ENCODE results near the gene MAPRE2. TPM values are rescaled to one million over a fixed set of nuclear protein-coding genes. Genes with fewer than 3 reads are reported as not detected.
A peak's percentile ranks its signal among the peaks of the same experiment; 100 is the strongest.
"Not testable (repeated sequence)": the region's sequence is repeated elsewhere in the genome, so short reads cannot be mapped to it uniquely, and the experiment has no call there.

MAPRE2 gene
- total RNA-seq, 1 donor from 2014 or later = 50.7 TPM

DNA sequence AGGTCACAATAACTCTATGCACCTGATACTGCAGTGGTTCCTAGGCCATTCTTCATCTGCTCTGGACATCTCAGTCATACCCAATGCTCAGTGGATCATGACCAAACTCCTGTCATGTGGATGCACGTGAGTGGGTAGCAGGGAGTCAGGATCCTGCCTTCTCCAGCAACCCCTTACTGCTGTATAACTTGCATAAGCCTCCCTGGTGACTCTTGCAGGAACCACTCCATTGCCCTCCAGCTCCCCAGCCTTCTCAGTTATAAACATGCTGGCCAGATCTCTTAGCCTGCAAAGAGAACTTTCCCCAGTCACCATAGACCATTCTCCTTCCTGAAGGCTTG, 101.0 kb downstream of the MAPRE2 start:
- peaks cover 3% of the 10 kb centered on the region for H3K4me1 Mint-ChIP-seq (ENCODE audit: low read depth)
- no peaks in the 10 kb centered on the region for H3K27me3 Mint-ChIP-seq (ENCODE audit: insufficient read depth)
- H3K4me3 Mint-ChIP-seq = no peak overlapping the region
- H3K9me3 Mint-ChIP-seq = no peaks in the 10 kb centered on the region
- H3K36me3 Mint-ChIP-seq (ENCODE audit: low read depth) = peaks cover 38% of the 10 kb centered on the region
- intact Hi-C loops (cut with micrococcal nuclease) = no loop called here
- H3K27ac Mint-ChIP-seq = no peak overlapping the region
- no peak for DNase-seq (ENCODE audit: low spot score)

DNA sequence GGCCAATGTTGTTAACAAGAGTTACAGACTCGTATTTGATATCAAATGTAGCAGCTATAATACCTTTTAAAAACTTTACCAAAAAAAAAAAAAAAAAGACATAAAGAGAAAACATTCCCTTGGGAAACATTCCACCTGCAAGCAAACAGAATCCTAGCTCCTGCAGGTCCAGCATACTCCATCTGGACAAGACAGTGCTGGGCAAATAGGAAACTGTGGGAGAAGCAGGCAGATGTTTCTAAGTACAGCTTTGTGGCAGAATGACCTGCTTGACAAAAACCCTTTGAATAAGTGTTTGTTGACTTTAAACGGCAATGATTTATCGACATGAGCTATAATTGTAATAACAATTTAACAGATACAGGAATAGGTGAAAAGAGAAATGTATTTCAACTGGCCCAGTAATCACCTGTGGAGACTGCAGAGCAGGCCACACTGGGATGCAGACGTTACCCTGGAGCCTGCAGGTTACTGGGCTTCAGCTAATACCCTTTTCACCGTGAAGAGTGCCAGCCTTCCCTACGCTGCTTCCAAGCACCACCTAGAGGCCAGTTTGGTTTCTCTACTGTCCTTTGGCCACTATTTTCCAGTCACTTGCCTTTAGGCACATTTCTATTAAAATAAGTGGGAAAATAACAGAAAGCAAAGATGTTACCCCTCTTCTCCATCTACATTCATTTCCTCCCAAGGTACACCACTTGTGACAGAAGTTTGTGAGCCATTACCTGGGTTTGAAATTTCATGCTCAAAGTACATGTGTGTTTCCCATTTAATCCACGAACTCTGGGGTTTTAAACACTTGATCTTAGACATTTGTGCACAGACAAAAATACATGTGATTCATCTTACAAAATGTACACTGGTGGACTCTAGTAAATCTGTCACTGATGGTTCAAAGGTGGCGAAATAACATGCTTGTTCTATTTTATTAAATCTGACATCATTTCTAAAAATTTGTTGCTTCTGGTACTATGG, 102.7 kb downstream of the MAPRE2 start:
- Mint-ChIP-seq H3K9me3 (peaks cover 9% of the 10 kb centered on the region), H3K27ac (no peak overlapping the region), H3K27me3 (ENCODE audit: insufficient read depth) (no peaks in the 10 kb centered on the region), H3K36me3 (ENCODE audit: low read depth) (peaks cover 36% of the 10 kb centered on the region), H3K4me1 (ENCODE audit: low read depth) (peaks cover 3% of the 10 kb centered on the region), H3K4me3 (no peak overlapping the region)
- intact Hi-C loops (cut with micrococcal nuclease) = loop anchor here (1.0 kb wide), 2 partner anchors 118 to 138 kb away; no protein-coding TSS in a partner anchor
- DNase-seq (ENCODE audit: low spot score) = no peak

DNA sequence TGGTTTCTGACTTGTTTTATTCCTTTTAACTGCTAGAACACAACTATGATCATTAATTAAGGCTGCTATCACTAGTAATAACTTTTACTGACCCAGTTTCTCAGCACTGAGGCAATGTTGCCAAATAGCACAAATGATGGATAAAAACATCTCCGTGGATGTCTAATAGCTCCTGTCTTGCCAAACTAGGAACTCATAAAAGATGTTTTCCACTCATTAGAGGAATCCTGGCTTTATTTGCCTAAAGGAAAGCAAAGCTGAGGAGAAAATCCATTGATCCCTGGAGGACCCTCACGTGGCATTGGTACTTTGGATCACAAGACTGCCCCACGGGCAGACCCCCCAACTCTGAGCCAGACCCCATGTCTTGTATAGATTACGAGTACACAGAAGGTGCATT, 103.5 kb downstream of the MAPRE2 start:
- no peak overlapping the region for H3K27ac Mint-ChIP-seq
- peaks cover 36% of the 10 kb centered on the region for H3K36me3 Mint-ChIP-seq (ENCODE audit: low read depth)
- H3K27me3 Mint-ChIP-seq (ENCODE audit: insufficient read depth) = no peaks in the 10 kb centered on the region
- no peak overlapping the region for H3K4me3 Mint-ChIP-seq
- intact Hi-C loops (cut with micrococcal nuclease) = loop anchor here (1.0 kb wide), 2 partner anchors 118 to 138 kb away; no protein-coding TSS in a partner anchor
- H3K9me3 Mint-ChIP-seq = peaks cover 16% of the 10 kb centered on the region
- H3K4me1 Mint-ChIP-seq (ENCODE audit: low read depth) = peaks cover 3% of the 10 kb centered on the region
- DNase-seq (ENCODE audit: low spot score) = no peak

DNA sequence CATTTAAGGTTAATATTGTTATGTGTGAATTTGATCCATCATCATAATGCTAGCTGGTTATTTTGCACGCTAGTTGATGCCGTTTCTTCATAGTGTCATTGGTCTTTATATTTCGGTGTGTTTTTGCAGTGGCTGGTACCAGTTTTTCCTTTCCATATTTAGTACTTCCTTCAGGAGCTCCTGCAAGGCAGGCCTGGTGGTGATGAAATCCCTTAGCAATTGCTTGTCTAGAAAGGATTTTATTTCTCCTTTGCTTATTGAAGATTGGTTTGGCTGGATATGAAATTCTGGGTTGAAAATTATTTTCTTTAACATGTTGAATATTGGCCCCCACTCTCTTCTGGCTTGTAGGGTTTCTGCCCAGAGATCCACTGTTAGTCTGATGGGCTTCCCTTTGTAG, 109.0 kb downstream of the MAPRE2 start:
- H3K27ac Mint-ChIP-seq; H3K4me3 Mint-ChIP-seq; H3K27me3 Mint-ChIP-seq (ENCODE audit: insufficient read depth); intact Hi-C loops (cut with micrococcal nuclease); DNase-seq (ENCODE audit: low spot score): not testable (repeated sequence)
- Mint-ChIP-seq H3K9me3 (peaks cover 19% of the 10 kb centered on the region), H3K4me1 (ENCODE audit: low read depth) (peaks cover 11% of the 10 kb centered on the region), H3K36me3 (ENCODE audit: low read depth) (peaks cover 14% of the 10 kb centered on the region)

DNA sequence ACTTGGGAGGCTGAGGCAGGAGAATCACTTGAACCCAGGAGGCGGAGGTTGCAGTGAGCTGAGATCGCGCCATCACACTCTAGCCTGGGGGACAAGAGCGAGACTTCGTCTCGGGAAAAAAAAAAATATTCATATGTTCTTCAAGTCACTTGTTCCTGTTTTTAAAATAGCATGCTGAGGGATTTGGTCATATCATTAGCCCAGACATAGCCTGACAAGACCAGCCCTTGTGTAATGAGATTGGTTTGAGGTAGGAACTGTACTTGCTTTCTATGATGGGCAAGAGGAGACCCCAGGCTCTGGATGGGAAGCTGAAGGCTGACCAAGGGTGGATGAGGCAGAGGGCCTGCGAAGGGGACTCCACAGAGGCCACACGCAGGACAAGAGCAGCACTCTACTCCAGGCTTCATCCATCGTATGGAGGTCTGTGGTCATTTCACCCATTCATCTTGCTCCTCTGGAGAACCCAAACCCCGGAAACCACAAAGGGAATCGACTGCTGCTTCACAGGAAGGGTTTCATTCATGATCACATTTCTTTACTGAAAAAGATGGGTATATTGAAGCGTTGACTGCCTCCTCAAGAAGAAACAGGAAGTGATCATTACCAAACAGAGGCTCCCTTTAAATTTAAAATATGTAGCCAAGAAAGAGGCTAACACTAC, 112.5 kb downstream of the MAPRE2 start:
- intact Hi-C loops (cut with micrococcal nuclease) = no loop called here
- no peak for DNase-seq (ENCODE audit: low spot score)
- Mint-ChIP-seq H3K27ac (no peak overlapping the region), H3K36me3 (ENCODE audit: low read depth) (peaks cover 5% of the 10 kb centered on the region), H3K27me3 (ENCODE audit: insufficient read depth) (no peaks in the 10 kb centered on the region), H3K4me1 (ENCODE audit: low read depth) (peaks cover 20% of the 10 kb centered on the region), H3K4me3 (no peak overlapping the region), H3K9me3 (peaks cover 18% of the 10 kb centered on the region)

DNA sequence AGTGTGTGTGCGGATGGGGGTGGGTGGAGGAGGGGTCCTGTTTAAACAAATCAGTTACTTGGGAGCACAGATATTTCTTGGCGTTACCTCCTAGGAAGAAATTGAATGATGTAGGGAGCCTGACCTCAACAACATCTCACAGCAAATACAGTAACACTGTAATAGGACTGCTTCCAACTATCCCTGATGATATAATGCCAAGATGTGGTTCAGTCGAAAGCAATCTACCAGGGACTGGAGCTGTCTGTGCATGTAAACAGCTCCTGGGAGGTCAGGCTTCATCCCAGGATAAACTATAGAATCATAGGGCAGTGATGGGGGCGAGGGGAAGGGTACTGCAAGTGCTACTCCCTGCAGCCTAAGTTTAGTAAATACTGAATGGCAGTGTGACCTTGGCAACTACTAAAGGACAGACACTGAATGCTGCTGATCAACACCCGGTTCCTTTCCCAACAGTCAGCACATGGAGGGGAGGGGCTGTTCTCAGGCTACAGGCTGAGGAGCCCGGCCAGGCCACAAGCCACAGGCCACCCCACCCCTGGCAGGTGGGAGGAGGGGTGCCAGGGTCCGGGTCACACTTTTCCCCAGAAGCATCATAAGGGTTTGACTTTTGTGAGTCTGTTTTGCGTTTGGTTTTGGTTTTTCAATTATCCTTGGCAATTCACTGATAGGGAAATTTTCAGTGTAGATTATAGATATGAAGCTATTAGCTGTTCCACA, 114.3 kb downstream of the MAPRE2 start:
- no peak for DNase-seq (ENCODE audit: low spot score)
- Mint-ChIP-seq H3K9me3 (peaks cover 9% of the 10 kb centered on the region), H3K4me3 (no peak overlapping the region)

DNA sequence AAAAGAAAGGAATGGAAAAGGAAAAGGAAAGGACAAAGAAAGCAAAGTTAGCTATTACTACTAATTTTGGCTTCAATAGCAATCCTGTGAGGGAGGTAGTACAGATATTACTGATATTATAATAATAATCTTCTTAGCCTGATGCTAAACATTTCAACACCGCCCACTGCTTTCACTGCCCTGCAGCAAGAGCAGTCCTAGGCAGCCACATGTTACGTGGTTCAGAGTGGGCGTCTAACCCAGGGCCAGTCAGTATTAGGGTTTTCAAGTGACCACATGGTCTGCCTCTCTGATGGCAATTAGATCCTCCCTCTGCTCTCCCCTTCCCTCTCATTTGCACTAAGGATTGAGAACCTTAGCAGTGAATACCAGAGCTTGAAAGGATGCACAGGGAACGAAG, 116.0 kb downstream of the MAPRE2 start:
- DNase-seq (ENCODE audit: low spot score) = no peak
- Mint-ChIP-seq H3K9me3 (peaks cover 6% of the 10 kb centered on the region), H3K4me1 (ENCODE audit: low read depth) (peaks cover 32% of the 10 kb centered on the region), H3K27me3 (ENCODE audit: insufficient read depth) (no peaks in the 10 kb centered on the region), H3K4me3 (no peak overlapping the region), H3K27ac (no peak overlapping the region), H3K36me3 (ENCODE audit: low read depth) (peaks cover under 1% of the 10 kb centered on the region)
- intact Hi-C loops (cut with micrococcal nuclease) = loop anchor here (5.0 kb wide), 1 partner anchor 185 kb away; the partner anchor contains the start of gene ZNF24

More for the DNA sequence above, 114.3 kb downstream of the MAPRE2 start:
- Mint-ChIP-seq H3K4me1 (ENCODE audit: low read depth) (peaks cover 32% of the 10 kb centered on the region), H3K36me3 (ENCODE audit: low read depth) (no peaks in the 10 kb centered on the region), H3K27me3 (ENCODE audit: insufficient read depth) (no peaks in the 10 kb centered on the region), H3K27ac (no peak overlapping the region)
- intact Hi-C loops (cut with micrococcal nuclease) = loop anchor here (5.0 kb wide), 1 partner anchor 187 kb away; the partner anchor contains the start of gene ZNF24

DNA sequence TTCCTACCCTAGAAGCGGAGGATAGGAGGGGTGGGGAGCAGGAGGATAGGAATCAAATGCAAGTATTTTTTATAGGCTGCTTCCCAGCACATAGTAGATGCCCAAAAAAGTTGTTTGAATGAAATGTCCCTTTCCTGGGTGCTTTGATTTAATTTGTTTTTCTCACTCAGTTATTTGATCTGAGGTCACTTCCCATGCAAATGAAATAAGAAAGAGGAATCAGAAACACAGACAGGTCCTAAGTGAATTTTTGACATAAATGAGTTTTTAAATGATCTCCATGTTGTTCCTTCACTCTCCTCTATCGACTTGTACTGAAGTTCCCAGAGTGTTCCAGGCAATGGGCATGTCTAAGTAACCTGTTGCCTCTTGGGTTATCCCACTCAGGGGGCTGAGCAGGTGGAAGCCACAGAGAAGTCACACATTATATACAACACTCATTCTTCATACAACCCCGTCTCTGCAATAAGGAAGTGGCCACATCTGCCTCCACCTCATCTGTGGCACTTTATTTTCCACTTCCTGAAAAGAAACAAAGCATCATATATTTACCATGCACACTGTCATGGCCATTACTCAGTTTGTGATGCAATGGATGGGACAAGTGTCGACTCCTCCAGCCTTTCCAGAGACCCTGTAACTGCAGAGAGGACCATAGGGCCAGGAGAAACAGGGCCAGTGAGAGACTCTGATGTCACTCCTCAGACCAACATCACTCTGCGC, 117.7 kb downstream of the MAPRE2 start:
- peaks cover 2% of the 10 kb centered on the region for H3K36me3 Mint-ChIP-seq (ENCODE audit: low read depth)
- H3K4me3 Mint-ChIP-seq = no peak overlapping the region
- intact Hi-C loops (cut with micrococcal nuclease) = loop anchor here (1.0 to 5.0 kb wide), 6 partner anchors 20 to 299 kb away; partner anchors contain the start of genes MAPRE2 and ZNF24

DNA sequence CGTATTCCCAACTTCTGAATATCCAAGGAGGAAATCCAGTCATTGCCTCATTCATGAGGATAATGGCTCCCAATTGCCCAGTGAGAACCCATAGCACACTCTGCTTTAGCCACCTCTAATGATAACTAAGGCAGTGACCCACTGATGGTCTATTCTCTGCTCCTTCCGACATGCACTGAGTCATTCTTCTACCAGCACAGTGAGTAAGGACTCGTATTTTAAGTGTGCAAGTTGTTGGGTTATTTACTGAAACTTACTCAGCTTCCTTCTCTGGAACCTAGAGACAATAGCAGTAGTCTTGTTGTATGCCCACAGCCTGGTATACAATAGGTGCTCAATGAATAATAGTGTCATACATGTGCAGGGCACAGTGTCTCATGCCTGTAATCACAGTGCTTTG, 118.6 kb downstream of the MAPRE2 start:
- no peak for DNase-seq (ENCODE audit: low spot score)
- no peaks in the 10 kb centered on the region for H3K27me3 Mint-ChIP-seq (ENCODE audit: insufficient read depth)
- intact Hi-C loops (cut with micrococcal nuclease) = loop anchor here (1.0 to 5.0 kb wide), 6 partner anchors 19 to 299 kb away; partner anchors contain the start of genes MAPRE2 and ZNF24
- H3K27ac Mint-ChIP-seq = peak overlapping the region; percentile 94
- H3K36me3 Mint-ChIP-seq (ENCODE audit: low read depth) = peaks cover 2% of the 10 kb centered on the region
- peaks cover 22% of the 10 kb centered on the region for H3K4me1 Mint-ChIP-seq (ENCODE audit: low read depth)
- peaks cover 6% of the 10 kb centered on the region for H3K9me3 Mint-ChIP-seq
- peak overlapping the region; percentile 67 for H3K4me3 Mint-ChIP-seq

More for the DNA sequence above, 117.7 kb downstream of the MAPRE2 start:
- Mint-ChIP-seq H3K9me3 (peaks cover 6% of the 10 kb centered on the region), H3K4me1 (ENCODE audit: low read depth) (peaks cover 29% of the 10 kb centered on the region), H3K27me3 (ENCODE audit: insufficient read depth) (no peaks in the 10 kb centered on the region), H3K27ac (peak overlapping the region; percentile 89)
- peak; percentile 17 for DNase-seq (ENCODE audit: low spot score)

DNA sequence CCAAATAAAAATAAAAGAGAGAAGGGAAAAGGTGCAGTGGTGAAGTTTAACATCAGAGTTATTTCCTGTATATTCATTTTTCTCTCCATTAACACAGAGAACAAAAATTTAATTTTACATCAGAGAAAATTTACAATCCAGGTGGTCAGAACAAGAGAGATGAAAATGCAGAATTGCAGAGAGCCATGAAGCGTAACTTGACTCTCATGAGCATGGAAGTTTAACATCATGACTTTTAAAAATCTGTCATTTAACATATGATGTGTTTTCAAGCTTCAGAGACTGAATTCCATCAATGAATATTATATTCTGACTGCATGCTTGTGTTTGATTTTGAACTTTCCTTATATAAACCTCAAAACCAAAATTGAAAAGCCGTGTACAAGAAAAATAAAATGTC, 120.3 kb downstream of the MAPRE2 start:
- Mint-ChIP-seq H3K9me3 (peaks cover 6% of the 10 kb centered on the region), H3K36me3 (ENCODE audit: low read depth) (peaks cover 2% of the 10 kb centered on the region), H3K27me3 (ENCODE audit: insufficient read depth) (no peaks in the 10 kb centered on the region), H3K27ac (no peak overlapping the region), H3K4me3 (no peak overlapping the region), H3K4me1 (ENCODE audit: low read depth) (peaks cover 22% of the 10 kb centered on the region)
- no peak for DNase-seq (ENCODE audit: low spot score)
- intact Hi-C loops (cut with micrococcal nuclease) = no loop called here

DNA sequence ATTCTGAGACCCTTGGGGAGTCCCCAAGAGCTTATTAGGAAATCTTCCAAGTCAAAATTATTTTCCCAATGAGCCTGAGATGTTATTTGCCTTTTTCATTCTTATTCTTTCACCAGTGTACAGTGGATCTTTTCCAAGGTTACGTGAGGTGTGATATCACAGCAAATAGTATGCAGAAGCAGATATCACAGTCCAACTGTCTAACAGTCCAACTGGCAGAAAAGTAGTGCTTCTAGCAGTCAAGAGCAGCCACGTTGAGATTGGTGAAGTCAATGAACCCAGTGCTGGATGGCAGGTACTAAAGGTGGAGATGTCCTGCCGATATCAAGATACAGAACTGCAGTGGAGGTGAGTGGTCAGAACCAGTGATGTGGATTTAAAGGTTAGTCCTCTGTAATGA, 120.7 kb downstream of the MAPRE2 start:
- Mint-ChIP-seq H3K4me3 (no peak overlapping the region), H3K4me1 (ENCODE audit: low read depth) (peaks cover 22% of the 10 kb centered on the region), H3K9me3 (peaks cover 6% of the 10 kb centered on the region), H3K36me3 (ENCODE audit: low read depth) (peaks cover 2% of the 10 kb centered on the region), H3K27me3 (ENCODE audit: insufficient read depth) (no peaks in the 10 kb centered on the region), H3K27ac (no peak overlapping the region)
- intact Hi-C loops (cut with micrococcal nuclease) = no loop called here
- DNase-seq (ENCODE audit: low spot score) = no peak

DNA sequence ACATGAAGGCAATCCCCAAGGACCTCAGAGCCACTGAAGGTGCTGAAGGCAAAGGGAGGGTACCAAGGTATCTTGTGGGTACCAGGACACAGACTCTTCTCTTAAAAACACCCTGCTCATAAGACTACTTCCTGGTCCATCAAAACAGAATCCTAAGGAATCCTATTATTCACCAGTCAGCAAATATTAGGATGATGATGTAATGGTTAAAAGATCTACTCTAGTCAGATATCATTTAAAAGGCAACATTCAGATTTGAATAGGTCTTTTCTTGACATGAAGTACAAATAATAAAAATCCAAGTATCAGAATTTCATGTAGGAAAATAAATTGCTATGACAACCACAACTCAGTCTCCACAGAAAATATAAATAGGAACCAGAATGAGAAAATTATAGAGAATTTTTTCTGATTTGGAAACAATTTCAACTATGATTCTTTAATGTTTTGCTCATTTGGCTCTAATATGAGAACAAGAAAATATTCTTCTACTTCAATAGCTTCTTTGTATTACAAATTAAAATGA, 121.9 kb downstream of the MAPRE2 start:
- H3K27ac Mint-ChIP-seq = no peak overlapping the region
- peaks cover 19% of the 10 kb centered on the region for H3K4me1 Mint-ChIP-seq (ENCODE audit: low read depth)
- intact Hi-C loops (cut with micrococcal nuclease) = no loop called here
- peaks cover 1% of the 10 kb centered on the region for H3K9me3 Mint-ChIP-seq
- peaks cover 2% of the 10 kb centered on the region for H3K36me3 Mint-ChIP-seq (ENCODE audit: low read depth)
- no peaks in the 10 kb centered on the region for H3K27me3 Mint-ChIP-seq (ENCODE audit: insufficient read depth)
- DNase-seq (ENCODE audit: low spot score) = no peak
- H3K4me3 Mint-ChIP-seq = no peak overlapping the region
